Activated CD4-positive, alpha-beta T cell treated with anti-CD3 and anti-CD28 coated beads, Interleukin-2, Interleukin-4, amounts not matched to agents 100 ng/mL and 50 ng/mL, durations not matched to agents 16 hours and 8 hours (primary cell): ENCODE measurements around the gene REN.

ENCODE experiments used
- DNase-seq: peaks from one replicate; pipeline ENCODE4 v3.0.0-alpha.2; 2020; ENCODE audit warnings: low spot score

REN gene

DNA sequence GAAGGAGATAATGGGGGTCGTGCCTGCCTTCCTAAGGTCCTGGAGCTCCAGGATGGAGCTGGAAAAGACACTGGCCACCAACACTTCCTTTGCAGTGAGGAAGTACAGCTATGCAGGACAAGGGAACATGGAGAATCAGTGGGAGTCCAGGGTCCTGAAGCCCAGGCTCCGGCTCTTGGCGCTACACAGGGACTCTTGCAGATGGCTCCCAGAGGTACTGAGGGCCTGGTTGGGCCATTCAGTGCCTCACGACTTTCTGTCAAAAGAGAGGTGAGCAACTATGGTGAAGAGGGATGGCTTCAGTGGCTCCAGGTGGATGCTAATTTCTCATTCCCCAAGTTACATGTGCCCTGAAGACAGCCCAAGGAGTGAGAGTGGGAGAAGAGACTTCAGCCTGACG lies 12.5 kb downstream of the REN start:
- DNase-seq, result no peak

DNA sequence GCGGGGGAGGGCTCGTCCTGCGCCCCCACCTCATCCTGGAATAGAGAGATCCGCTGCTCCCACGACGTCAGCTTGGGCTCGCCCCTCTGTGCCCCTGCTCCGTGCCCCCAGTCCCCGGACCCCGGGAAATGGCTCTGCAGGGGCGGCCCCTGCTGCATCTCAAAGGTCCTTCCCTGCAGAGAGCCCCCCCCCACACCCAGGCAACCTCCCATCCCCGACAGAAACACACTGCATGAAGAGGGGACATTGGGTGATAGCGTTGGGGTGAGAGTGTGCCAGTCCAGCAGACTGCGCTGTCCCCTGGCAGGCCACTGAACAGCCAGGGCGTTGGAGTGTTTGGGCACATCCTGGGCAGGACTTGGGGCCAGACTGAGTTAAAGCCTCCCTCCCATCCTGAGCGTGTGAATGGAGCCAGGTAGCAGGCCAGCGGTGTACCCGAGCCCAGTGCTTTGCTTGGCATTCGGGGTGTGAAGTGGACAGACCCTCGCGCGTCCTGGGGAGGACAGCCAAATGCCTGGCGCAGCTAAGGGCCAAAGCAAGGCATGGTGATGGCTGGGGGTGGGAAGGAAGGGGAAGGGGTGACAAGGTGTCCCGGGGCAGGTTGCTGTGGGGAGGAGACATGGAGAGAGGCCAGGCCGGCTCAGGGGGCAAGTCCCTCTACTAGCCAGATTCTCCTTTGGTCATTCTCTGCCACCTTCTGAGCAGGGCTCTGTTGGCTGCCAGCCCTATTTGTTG lies 13.7 kb downstream of the REN start:
- no peak for DNase-seq

DNA sequence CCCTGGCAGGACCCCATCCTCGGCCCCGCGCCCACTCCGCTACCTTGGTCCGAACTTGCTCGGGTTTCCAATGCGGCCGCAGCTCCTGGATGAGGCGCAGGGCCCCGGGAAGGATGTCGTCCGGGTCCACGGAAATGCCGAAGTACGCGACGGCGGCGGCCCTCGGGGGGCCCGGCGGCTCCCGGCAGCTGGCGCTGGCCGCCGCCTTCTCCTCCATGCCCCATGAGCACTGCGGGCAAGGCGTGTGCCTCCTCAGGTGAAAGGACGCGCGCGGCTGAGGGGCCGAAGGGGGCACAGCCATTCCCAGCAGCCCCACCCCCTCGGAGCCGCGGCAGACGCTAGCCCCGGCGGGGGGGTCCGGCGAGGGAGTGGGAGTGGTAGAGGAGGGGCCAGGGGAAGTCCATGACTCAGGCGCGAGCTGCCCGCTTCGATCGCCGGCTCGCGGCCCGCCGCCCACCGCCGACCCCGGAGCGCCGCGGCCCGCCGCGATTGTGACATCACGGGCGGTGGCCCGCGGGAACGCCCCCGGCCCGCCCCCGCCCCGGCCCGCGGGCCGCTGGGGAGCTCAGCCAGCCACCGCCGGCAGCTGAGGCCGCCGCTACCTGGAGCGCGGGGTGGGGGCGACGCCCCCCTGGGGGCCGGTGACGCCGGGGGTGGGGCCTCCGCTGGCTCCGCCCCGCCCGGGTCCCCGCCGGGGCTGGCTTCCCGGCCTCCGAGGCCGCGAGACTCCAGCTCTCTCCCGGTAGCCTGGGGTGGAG lies 14.4 kb downstream of the REN start, which contains the start of gene ETNK2:
ETNK2 (minus strand) TSS at position 493 of the 758 bp plus-strand sequence; CDS start at position 301, 192 bp downstream.
- no peak for DNase-seq

DNA sequence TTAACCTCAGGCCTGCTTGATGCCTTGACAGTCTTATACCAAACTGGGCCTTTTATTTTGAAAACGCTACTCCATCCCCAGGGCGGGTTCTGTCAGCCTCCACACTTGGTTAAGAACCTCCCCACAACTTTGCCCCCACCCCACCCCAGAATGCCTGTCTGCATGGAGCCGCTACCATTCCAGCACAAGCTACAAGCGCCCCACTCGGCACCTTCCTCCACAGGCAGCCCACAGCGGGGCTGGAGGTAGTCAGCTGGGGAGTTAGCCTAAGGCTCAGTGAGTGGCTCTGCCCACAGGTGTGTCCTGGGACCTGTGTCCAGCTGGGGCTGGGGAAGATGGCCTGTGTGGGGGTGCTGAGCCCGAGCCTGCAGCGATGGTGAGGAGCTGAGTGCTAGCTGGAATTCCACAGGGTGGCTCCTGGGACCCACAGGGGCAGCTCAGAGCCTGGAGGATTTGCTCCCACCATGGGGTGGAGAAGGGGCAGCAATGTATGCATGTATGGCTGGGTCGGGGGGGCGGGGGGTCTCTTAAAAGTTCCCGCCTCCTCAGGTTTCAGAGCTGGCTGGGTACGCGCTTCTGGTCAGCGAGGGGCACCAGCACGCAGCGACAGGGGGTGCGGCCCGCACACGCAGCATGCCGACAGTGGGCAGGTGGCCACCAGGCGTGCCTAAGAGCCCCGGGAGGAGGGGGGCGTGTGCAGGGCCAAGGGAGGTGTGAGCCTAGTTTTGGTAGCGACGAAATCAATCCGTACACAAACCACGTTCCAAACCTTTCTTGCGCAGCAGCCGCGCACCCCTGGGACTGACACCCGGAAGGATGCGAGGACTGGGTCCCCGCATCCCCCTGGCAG lies 15.2 kb downstream of the REN start:
- DNase-seq, result no peak

DNA sequence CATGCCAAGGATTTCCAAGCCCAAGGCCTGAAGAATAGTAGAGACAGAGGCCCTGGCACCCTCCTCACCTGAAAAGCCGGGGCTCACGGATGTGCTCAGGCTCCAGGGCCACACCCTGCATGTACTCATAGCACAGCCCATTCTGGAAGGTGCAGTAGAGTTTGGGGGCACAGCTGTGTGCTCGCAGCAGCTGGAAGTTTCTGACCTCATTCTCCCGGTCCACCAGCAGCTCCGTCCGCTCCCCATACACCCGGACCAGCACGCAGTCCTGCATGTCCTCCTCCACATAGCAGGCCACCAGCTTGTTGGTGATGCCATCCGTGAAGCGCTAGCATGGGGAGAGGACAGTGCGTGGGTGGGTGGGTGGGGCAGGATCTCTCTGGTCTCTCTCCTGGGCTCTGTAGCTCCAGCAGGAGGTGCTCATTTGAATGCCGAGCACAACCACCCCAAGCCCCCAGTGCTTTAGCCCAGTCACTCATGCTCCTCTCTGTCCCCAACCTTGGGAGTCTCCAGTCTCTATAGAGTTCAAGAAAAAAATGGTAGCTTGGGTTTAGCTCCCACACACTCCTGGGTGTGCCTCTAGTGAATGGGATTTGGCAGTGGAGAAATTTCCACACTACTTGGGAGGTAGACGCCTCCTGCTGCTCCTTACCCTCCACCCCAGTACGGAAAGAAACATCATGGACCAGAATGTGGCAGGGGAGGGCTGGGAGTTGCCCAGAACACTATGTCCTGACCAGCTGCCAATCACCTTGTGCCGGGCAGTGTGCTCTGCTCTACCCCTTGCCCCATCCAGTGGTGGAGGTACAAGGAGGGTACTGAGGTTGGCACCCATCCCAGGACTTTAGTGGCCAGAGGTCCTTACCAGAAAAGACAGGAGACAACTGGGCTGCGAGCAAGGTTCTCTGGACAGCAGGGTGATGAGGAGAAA lies 16.2 kb downstream of the REN start:
- no peak for DNase-seq

DNA sequence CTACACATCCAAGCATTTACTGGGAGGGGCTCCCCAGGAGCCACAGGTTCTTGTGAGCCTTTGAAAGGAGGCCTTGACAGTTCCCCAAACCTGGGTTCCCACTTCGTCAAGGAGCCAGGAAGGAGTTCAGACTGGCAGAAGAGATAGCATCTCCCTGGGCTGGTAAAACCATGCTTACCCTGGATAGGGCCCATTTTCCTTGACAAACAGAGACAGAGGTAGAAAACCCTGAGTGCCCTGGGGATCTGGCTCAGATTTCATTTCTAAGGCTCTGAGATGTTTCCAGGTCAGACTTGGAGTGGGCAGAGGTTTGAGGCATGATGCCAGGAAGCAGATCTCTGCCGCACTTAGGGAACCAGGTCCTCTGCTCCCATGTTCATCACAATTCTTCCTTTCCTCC lies 17.0 kb downstream of the REN start:
- DNase-seq, result no peak

DNA sequence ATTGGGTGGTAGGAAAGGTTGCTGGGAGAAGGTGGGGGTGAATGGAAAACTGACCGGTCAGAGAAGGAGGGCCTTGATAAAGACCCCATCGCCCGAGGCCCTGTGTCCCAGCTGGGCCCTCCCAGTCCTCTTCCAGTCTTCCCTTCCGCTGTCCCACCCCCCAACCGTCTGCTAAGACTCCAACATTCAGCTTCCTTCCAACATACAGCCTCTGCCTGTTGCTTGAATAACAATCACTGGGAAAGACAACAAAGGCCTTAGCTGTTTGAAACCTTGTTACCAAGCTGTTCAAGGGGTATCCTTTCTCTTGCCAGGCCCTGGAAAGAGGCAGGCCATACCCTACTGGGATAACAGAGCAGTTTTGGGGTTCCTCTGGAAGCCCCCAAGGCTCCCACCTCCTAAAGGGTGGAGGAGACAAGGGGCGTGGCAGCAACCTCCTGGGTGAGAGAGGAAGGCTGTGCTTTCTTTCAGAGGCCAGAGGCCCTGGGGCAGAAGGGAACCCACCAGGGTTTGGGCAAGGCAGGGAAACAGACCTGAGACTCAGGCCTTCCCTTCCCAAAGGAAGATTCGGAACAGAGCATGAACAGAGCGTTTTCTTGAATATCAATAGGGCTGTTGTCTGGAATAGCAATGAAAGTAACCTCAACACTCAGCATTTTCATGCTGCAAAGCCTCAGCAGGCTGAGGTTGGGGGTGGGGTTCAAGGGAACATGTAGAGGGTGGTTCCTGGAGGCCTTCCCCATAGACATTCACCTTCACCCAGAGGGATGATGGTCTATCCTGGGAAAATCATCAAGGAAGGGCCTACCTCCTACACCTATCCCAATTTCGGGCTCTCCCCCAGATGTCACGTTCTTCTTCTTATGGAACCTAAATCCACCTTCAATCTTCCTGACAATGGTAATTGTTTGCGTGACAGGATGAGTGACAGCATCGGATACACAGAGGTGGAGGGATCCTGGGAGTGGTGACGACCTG lies 18.4 kb downstream of the REN start:
- no peak for DNase-seq

DNA sequence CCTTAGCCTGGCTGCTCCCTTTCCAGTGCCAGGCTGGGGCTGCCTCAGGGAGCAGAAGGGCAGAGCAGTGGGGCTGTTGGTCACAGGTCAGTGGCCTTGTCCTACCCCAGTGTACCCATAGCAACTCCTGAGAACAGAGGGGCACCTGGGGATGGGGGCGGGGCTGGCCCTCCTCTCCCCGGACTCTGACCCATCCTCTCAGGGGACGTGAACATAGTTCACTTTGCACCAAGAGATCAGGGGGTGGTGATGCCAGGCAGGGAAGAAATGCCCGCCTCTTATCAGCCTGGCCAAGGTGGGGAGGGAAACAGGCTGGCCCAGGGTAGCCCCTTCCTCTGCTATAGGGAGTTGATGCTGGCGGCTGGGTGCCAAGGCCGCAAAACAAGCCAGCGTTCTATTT lies 19.2 kb downstream of the REN start:
- DNase-seq, result no peak

DNA sequence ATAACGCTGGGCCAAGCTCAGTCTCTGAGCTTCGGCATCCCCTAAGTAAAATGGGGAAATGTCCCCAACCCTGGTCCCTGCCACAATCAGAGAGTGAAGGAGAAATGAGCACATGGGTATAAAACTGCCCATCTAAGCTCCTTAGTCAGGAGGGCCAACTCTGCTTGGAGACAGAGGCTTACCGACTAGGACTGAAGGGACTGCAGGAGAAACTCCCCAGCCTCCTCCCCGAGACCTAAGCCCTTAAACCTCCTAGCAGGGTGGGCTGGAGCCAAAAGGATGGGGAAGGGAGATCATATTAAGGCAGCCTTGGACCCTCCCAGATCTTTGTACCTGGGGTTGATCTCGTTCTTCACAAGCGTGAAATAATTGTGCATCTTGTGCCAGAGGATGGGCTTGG lies 19.8 kb downstream of the REN start:
- no peak for DNase-seq

DNA sequence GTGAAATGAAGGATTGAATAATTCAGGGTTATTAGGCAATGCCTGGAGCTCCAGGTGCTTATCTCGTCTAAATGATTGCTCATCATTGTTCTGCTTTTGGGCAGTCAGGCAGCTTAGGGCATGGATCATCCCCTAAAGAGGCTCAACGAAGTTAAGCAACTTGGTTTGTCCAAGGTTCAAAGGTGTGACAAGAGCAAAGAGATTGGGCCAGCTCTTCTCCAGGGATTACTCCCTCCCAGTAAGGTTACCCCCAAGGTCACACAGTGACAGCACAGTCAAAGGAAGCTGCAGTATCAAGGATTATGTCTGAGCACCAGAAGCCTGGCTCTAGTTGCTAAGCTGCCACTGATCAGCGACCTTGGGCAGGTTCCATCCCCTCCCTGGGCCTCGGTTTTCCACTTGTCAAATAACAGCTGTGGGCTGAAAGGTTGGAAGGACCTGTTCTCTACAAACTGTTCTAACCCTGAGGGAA lies 21.1 kb downstream of the REN start:
- DNase-seq, result no peak

DNA sequence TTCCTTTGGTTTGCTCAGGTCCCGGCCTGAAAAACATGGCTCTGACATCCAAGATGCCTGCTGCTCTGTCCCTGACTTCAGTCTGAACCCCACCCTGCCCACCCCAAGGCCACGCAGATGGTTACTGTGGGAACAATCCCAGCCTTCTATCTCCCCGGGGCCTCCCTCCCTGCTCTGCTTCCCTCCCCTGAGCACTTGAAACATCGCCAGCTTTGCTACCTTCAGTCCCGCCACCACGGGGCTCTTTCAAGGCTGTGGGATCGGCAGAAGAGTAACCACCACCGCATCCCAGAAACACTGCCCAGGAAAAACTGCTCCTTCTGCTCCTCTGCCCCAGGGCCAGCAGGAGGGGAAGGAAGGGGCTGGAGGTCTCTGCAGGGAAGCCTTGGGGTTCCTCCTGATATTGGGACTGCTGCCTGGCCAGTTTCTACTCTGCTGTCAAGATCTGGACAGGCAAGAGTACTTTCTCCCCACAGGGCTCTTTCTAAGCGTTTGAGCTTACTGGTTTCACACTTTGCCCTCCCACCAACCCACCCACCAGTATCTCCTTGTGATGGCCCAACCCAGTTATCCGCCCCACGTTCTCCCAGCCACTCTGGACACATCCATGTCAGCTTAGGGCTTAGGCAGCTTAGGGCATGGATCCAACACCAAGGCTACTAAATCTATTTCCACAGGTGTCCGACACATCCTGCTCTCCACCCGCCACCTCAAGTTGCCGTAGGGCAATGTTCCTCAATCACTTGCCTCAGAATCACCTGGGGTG lies 22.7 kb downstream of the REN start:
- DNase-seq, result no peak

DNA sequence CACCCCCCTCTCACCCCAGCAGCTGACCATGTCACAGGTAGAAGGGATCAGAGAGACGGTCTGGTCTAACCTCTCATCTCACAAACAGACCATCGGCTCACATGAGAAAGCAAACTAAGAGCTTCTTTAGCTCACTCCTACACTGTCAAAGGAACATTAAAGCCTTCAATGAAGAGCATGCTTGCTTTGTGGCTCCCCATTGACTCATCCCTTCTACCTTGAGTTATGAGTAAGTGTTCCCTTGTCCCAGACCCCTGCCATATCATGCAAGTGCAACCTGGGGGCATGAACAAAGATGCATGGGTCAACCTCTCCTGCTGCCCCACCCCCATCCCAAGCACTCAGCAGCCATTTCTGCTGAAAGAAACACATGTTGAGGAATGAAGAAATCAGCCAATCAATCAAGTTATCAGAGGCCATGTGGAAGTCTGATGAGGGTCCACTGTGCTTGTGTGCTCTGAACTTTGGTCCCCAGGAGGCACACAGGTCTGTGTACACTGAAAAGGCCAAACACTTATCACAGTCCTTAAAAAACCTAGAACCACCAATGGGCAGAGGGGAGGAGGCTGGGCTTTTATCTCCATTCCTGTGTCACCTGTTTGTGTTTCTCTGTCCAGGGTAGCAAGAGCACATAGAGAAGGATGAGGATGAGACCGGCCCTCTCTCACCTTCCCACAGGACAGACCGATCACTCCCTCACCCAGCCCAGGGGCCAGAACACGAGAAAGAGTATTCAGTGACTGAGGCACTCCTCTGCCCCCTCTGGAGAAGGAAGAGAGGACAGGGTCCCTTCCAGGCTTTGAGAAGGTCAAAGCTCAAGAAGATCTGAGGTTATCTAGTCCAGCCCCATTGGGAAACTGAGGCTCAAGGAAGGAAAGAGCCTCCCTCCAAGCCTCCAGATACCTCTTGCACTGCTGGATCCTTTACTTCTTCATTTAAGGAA lies 23.8 kb downstream of the REN start:
- DNase-seq, result no peak

DNA sequence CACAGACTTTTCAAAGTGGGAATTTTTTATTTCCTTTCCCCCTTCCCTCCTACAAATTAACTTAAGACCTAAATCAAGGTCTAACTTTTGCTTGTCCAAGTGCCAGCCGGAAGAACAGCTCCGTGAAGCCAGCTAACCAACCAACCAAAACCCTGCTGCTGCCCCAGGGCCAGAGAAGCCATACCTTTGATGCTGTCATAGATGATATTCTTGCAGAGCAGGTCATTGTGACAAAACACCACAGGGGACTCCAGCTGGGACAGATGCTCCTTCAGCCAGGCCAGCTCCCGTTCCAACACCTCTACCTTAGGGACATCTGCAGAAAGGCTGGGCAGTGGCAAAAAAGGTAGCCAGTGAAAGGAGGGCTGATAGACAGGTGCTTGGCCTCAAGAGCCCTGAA lies 25.0 kb downstream of the REN start:
- DNase-seq, result no peak

DNA sequence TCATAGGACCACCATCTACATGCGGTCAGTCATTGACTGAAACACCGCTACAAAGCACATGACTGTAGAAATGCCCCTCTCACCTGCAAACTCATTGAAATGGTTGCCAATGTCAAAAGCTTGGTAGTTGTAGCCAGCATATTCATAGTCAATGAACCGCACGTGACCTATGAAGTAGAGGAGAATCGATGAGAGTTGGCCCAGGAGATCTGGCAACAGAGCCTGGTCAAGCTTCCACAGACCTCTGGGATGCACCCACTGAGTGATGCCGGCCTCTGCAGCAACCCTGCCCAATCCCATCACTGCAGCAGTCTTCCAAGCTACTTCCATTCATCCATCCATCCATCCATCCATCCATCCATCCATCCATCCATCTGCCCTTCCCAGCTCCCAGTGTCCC lies 26.2 kb downstream of the REN start:
- DNase-seq, result no peak

DNA sequence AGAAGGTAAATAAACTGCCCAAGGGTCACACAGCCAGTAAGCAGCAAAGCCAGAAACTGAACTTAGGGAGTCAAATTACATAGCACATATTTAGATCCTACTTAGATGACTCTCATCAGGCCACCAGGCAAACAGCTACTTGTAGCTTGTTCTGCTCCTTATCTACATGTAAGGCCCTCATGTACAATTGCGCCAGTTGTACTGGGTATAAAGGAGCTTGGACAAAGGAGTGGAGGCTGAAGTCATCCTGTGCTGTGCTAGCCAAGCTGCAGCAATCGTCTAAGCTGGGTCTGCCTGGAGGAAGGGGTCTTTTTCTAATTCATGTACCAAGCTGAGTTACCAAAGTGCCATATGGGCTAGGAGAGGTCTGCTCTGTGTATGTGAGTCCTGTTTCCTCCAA lies 27.0 kb downstream of the REN start:
- no peak for DNase-seq

DNA sequence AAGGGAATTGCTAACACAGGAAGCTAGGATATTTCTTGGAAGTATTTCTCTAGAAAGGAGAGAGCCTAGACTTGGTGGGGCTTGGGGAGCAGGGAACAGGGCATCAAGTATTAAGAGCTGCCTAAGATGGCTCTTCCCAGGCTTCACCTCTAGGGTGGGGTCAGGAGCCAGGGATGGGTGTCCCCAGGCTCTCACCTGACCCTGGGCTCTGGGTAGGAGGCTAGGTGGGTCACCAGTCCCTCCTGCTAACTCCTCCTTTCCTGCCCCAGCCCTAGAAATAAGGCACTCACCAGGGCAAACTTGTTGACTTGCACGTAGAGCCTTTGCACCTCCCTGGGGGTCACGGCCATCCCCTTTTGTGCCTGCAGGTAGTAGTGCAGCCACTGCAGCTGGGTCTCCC lies 29.3 kb downstream of the REN start:
- no peak for DNase-seq

DNA sequence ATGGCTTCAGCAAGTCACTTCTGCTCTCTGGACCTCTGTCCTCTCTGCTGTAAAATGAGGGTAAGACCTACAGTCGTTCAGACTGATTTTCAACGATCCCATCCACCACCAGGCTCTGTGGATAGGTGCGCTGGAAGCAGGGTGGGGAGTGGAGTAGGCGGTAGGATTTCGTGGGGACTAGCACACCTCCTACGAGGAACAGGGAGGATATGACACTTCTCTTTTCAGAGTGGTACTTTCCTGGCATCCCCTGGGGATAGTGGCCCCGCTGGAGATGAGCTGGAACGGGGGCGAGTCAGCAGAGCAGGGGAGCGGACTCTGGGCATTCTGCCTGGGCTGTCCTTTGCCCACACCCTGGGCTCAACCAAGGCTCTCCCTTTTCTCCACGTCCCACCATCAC lies 32.0 kb downstream of the REN start:
- DNase-seq, result no peak

DNA sequence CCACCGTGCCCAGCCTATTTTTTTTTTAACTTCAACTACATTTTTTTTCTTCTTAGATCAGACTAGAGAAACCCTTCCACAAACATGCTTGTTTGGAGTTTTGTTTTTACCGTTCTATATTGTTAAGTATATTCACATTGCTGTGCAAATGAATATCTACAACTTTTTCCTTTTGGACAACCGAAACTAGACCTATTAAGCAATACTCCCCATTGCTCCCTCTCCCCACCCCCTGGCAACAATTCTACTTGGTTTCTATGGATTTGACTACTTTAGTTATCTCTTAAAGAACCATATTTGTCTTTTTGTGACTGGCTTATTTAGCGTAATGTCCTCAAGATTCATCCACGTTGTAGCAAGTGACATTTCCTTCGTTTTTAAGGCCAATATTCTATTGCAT lies 33.4 kb downstream of the REN start:
- no peak for DNase-seq
